Activated CD8-positive, alpha-beta memory T cell treated with anti-CD3 and anti-CD28 coated beads for 4 hours (primary cell): ENCODE results near the gene NR3C2.

Experiments used
- DNase-seq, 2 donors: peaks; one replicate each; pipeline ENCODE4 v3.0.0-alpha.2; 2020; ENCODE audit warnings: low read depth in 2 of 2

The NR3C2 gene

DNA sequence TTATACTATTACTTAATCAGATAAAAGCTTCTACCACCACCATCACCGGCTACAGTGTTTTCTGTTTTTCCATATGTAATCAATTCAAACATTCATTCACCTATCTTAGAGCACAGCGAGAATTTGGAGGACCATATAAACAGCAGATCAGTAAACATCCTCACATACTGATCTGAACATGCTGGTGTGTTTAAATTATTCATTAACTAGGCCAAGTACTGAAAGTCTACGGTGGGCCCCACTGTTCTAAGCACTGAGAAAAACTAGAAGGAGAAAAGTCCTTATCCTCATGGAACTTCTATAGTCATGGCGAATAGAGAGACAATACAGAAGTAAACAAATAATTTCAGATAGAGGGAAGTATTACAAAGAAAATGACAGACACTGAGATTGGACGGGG, 176.6 kb downstream of the NR3C2 start:
- DNase-seq: no peak

DNA sequence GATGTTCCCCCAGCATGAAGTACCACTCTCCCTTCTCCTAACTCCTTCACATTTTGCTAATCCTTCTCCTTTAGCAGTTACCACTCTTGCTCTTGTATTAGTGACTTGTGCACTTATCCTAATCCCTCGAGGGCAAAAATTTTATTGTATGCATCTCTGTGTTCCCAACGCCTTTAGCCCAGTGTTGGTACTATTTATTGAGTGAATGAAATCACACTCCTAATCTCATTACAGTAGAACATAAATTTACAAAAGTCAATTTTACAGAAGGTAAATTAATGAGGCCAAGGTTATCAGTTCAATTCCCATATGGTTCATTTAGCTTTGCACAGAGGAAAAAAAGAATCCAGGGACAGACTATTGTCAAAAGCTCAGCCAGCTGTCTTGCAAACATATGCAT, 178.4 kb downstream of the NR3C2 start:
- no peak for DNase-seq

DNA sequence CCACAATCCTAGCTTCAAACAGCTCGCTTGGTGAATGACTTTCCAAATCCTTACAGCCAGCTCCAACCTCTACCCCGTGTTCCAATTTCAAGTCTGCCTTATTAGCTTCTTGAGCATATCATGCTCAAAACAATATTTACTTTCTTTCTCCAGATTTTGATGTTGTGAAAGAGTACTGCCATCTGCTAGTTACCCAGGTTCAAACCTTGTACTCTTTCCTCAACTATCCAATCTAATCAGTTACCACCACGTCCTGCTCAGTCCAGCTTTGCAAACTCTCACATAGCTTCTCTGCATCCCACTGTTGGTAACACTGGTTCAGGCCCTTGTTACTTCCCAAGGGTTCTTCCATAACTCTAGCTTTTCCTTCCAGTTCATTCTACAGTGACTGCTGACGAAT, 179.1 kb downstream of the NR3C2 start:
- no peak for DNase-seq

DNA sequence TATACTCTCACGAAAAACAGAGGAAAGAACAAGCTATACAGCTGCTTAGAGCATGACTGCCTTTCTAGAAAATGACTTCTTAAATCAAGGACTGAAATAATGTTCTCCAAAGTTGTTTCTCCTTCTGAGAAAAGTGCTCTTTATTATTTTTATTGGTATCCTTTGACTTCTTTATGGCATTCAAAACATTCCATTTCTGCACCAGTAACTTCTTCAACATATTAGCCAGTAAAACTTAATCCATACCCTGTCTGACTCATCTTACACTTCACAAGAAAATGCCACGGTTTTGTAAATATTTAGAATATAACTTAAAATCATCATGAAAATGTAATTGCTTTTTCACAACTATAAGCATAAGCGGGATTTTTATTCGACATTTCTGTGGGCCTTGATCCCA, 180.4 kb downstream of the NR3C2 start:
- DNase-seq: no peak

DNA sequence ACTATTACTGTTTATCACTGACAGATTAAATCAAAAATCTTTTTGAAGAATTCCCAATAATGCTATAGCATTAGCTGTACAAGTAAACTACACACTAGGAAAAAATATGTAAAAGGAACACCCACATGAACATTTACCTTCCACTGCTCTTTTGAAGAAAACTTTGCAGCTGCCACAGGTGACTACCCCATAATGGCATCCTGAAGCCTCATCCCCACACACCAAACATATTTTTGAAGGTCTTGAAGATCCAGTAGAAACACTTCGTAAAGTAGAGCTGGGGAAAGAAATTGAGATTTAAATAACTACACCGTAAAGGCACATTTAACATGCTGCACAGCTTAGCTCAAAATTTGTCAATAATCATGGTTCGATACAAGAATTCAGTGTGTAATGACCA, 182.4 kb downstream of the NR3C2 start:
- DNase-seq: no peak

DNA sequence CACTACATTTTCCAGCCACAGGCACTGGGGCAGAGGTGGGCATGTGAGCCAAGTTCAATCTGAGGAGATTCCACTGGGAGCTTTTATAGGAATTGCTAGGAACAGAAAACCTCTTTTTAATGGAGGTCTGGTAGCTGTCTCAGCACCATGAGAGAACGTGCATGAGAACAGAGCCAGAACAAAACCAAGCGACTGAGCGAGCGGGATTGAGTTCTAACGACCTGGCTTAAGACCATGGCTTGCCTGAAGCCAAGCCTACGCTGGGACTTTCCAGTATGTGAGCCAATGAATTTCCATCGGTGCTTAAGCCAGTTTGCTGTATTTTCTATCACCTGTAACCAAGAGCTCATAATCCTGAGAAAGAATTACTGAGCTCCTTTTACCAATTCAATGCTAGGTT, 183.7 kb downstream of the NR3C2 start:
- DNase-seq: no peak

DNA sequence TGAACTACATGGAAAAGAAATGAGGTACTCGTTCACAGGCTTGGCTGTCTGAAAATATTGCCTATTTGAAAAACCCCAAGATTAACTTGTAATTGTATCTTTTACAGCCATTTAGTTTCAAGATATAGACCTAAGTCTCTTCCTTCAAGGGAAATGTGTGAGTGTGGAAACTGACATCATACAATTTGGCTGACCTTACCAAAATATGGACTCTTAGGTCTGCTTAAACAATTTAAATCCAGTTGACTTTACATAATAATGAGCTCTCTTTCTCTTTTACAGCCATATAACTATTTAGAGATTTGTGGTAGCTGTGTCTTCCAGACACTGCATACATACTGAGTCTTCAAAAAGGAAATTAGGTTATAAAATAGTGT, 186.9 kb downstream of the NR3C2 start:
- no peak for DNase-seq

DNA sequence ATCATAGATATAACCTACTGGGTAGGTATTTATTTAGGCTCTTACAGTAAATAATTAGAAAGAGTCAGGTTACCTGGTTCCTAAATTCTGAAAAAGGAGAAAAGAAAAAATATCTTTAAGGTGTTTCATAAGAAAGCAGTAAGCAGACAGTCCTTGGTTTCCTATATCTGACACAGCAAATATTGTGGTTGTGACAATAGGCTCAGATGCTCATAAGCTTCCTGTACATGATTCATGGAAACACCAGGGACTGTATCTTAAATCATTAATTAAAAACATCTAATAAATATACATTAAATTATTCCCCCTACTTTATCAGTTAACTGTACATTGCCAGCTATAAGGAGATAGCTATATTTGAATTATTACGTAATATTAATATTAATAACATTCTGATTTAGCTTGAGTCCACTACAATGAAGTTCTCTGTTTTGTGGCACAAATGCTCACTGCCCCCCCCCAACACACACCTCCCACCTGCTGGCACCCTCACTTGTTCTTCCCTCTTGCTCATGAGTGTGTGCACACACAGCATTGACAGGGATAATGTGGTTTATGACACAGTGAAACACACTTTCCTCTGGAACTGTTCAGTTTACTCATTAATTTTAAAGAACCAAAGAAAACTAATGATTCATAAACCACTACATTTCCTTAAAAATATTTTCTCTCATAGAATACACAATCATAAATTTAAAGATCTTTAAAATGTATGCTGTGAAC, 187.4 kb downstream of the NR3C2 start:
- DNase-seq: no peak

DNA sequence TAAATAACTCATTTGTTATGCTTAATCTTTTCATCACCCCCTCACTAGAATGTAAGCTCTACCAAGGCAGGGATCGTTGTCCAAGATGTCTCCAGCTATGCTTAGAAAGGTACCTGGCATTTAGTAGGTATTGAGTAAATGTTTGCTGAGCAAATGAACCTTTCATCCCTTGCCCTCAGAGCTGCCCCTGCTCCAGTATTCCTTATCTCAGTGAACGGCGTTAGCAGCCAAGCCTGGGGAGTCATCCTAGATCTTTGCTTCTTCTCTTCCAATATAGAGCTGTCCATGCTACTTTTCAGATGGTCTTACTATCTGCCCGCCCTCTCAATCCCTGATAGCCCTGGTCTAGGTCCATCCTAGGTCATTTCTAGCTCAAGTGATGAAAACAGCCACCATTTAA, 188.4 kb downstream of the NR3C2 start:
- DNase-seq: no peak

DNA sequence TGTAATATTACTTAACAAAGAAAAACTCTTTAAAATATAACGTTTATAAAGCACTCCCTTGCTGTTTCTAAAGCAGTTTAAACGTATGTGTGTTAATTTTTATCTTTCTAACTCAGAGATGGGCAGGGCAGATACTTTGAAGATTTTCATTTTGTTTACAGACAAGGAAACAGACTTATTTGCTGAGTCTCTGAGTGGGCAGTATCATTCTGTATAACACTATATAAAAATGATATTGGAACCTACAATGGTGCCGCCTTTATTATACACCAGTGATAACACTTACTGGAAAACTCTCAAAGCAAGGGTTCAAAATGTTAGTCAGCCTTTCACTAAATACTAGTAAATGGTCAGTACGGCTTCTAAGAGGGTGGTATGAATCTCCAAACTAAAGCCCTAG, 193.4 kb downstream of the NR3C2 start:
- DNase-seq: no peak

DNA sequence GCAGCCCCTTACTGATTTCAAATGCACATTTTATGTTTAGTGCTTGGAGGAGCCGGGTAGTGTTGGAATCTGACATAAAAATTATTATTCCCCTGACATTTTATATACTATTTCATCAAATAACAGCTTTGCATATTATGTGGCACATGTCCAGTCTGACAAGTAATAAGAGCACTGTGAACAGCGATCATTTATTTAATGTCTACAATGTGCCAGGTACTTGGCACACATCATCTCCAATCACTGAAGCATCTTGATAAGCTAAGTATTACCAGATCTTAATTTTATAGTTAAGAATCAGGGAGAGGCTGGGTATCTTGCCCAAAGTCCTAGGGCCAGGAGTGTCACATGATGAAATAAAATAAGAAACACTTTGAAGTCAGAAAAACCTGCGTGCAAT, 197.2 kb downstream of the NR3C2 start:
- DNase-seq: no peak

DNA sequence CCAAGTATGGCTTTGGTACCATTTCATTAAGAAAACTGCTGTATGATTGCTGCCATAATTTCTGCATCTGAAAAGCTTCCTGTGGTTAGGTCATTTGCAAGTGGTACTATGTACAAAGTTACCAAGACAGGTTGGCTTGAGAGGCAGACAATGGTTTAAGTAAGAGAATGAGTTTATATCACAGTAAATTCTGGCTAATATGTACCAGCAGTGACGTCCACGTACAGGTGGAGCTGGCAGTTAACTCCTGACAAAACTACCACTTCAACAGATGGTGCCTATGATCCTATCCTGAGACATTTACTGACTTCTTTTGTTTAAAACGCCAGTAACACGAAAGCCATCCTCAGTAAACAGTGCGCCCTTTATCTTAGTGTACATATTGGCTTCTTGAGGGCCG, 198.4 kb downstream of the NR3C2 start:
- DNase-seq: no peak

DNA sequence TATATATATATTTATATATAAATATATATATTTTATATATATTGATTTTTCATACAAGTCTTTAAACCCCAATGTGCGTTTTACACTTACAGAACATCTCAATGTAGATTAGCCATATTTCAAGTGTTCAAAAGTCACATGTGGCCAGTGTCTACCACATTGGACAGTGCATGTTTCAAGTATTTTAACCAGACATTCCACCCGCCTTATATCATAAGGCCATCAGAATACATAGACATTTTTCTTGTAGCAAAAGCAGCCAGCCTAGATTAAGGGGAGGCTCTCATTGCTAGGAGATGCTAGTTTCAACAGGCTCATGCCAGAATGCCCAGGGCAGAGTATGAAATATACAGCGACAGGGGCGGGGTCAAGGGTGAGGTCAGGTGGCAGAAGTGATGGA, 202.0 kb downstream of the NR3C2 start:
- DNase-seq: no peak

DNA sequence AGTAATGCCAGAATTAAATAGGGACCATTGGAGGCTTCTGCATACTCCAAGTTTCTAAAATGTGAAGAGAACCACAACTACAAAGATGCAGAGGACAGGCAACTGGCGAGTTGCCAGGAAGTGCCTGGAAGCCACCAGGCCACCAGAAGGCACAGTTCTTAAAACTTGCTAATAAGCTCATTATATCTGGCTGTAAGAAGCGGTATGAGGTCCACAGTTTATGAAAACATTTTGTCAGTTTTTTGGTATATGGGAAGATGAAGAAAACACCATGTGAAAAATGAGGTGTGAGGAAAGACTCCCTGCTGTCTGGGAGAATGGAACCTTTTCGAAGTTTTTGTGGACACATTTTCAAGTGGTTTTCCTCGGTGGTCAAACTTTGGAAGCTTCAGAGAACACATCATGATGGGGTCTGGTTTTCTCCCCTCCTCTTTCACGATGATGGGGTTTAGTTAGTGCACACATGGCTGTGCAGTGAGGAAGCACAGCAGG, 202.7 kb downstream of the NR3C2 start:
- DNase-seq: no peak

DNA sequence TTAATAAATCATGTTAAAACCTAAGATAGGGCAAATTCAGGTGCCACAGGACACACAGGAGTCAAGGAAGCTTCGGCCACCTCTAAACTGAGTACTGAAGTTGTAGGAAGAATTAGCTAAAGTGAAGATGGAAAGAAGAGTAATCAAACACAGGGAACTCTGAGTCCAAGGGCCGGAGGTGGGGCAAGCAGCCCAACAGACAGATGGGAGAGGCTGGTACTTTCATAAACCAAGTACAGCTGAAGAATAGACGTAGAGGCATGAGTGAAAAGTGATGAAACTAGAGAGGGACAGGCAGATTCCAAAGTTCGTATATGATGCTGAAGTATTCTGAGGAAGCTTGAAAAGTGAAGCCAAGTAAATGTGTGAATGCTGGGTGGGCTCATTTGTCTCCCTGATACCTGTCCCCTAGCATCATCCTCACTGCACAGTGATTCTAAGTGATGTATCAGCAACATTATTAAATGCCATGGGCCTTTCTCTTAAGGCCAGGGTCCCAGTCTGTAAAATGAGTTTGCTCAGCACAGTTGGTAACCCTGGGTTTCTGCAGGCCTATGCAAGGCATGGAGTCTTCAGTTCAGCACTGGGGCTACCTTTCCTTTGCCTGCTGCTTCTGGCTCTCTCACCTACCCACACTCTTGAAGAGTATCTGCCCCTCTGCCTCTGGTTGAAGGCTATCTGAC, 203.3 kb downstream of the NR3C2 start:
- no peak for DNase-seq

DNA sequence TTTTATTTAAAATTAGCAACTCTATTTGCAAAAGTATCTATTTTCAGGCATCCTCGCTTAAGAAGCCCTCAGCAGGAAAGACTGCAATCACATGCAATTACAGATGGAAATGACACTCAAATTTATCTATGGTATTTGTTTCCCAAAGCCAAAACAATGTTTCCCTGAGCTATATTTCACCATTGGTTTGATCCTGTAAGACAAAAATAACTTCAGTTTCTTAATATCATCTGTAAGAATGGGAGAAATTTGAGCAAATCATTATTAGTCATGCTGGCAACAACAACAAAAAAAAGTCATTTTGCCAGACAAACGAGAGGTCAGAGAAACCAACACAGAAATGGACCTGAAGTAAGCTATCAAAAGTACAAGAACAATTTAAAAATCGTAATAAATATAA, 204.1 kb downstream of the NR3C2 start:
- DNase-seq: no peak

DNA sequence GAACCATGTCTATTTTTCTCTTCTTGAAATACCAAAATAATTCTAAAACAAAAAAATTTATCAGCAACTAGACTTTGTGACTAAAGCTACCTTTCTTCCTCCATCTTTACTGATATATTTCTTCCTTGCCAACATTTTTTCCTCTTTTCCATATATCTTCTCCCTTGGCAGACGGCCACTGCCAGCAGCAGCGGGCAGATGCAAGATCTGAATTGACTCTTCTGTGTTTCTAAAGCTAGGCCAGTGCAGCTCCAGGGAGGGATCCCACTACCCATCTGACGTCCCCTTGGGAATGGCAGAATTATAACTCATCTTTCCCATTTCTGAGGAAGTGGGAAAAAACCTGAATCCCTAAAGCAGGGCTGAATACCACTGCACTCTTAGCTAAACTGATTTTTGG, 206.4 kb downstream of the NR3C2 start:
- DNase-seq: no peak

DNA sequence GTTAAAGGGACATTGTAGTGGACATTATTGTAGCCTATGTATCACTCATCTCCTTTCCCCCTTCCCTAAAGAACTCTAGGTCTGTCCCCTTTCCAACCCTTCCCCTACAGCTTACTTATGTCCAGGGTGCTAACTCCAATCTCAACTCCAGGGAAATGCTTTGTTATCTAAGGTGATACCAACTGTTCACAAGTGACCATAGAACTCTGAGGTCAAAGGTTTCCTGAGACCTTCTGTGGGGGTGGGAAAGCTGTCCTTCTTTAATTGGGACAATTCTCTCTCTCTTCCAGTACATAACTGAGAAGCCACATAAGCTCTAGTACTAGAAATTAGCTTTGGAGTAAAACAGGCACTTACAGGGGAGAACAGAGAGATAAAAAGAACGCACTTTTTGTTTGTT, 212.4 kb downstream of the NR3C2 start:
- no peak for DNase-seq

DNA sequence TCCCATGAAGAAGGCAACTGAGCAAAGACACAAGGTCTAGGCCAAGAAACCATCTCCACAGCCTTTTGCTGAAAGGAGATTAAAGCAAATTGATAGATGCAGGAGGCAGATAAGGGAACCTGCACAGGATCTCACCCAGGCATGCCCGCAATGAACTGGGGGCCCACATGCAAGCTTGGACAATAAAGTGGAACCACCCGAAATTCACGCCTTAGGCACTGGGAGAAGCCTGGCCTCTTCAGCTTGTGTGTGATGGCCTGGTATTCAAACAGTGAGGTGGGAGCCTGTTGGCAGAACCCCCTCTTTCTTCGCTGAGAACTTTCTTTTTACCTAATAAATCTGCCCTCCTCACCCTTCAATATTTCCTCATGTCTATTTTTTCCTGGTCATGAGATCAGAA, 213.2 kb downstream of the NR3C2 start:
- no peak for DNase-seq

DNA sequence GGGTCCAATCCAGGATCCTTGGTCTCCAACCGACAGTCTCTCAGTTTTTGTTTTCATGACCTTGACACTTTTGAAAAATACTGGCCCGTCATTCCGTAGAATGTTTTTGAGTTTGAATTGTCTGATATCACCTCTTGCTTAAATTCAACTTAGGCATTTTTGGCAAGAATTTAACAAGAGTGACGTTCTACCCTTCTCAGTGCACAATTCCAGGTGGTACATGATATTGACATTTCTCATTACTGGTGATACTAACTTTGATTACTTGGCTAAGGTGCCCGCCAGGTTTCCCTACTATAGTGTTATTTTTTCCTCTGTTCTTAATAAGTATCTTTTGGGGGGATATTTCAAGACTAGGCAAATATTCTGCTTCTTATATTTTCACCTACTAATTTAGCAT, 215.1 kb downstream of the NR3C2 start:
- DNase-seq: no peak

DNA sequence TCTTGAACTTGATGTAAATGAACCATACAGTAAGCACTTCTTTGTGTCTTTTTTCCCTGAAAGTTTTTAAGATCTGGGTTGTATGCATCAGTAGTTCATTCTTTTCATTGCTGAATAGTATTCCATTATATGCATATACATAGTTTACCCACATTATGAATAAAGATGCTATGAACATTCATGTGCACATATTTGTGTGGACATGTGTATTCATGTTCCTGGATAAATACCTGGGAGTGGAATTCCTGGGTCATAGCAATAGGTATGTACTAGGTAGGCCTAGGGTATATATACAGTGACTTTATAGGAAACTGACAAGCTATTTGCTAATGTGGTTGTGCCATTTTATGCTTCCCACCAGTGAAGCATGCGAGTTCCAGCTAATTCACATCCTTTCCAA, 215.9 kb downstream of the NR3C2 start:
- no peak for DNase-seq

DNA sequence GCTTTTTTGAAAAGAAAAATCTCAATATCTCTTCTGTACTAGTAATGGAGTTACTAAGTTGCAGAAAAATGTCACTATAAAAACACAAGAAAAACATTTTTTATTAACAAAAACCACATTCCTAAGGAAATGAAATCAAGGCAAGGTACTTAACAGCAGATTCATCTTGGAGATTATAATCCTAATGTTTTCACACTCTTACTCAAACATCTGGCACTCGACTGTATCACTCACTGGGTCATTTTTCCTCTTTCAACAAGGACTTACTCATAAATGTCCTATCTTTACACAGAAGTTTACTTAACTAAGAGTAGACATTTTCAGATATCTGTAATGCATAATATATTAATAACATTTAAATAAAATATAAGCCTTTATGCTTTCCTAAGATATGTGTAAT, 216.6 kb downstream of the NR3C2 start:
- DNase-seq: no peak

DNA sequence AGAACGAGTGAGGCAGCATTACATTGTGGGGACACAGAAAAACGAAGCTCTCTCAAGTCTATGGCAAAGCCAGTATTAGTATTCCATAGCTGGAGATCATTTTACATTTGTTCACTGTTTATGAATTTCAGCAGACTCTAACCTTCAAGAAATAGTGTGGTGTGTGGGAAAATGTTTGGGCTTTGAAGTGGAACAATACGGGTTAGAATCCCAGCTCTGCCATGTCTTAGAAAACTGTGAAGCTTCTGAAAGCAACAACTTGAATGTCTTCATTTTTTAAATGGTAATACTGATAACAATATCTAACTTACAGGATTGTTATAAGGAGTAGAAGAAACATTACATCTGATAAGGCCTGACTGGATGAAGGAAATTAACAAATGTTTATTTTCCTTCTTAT, 217.7 kb downstream of the NR3C2 start:
- DNase-seq: no peak
